ENCODE results near the gene MVB12B.

MVB12B gene

GRCh38 chr9:126303488-126303887 lies 23.1 kb upstream of the MVB12B start:
- no peak for DNase-seq (ENCODE audit: low read depth, low spot score)

GRCh38 chr9:126304207-126304970 lies 22.2 kb upstream of the MVB12B start:
- no peak for DNase-seq (ENCODE audit: low read depth, low spot score)

DNA sequence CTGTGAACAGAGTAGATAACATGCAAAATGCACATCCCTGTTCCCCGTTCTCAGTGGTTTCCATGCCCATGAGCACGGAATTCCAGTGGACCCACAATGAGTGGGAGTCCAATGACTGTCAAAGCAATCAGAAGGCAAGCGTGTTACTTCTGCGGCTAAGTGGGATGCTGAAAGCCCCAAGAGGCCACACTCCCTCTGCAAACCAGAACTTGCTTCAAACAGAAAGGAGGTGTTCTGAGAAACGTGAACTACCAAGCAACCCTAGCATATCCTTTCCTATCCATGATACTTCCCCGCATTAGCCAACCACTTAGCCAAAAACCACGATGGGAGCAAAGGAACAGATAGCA lies 21.7 kb upstream of the MVB12B start:
- no peak for DNase-seq (ENCODE audit: low read depth, low spot score)

DNA sequence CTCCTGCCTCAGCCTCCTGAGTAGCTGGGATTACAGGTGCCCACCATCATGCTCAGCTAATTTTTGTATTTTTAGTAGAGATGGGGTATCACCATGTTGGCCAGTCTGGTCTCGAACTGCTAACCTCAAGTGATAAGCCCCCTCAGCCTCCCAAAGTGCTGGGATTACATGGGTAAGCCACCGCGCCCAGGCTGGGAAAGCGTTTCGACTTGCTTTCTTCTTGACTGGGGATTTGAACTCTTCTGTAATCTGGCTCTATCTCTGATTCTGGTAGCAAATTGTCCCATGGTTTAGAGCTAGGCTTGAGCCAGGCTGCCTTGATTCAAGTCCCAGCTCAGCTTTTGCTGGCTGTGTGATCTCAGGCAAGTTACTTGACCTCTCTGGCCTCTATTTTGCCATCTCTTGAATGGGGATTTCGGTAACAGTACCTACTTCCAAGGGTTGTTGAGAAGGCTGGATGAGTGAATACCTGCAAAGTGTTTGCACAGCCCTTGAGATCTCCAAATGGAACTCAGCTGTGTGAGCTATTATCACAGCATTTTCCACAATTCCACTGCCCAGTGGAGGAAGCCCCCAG lies 20.5 kb upstream of the MVB12B start:
- DNase-seq (ENCODE audit: low read depth, low spot score), result no peak

- no peak for DNase-seq (ENCODE audit: low read depth, low spot score)
These were observed 19.1 kb upstream of the MVB12B start for GRCh38 chr9:126307322-126308061.

DNA sequence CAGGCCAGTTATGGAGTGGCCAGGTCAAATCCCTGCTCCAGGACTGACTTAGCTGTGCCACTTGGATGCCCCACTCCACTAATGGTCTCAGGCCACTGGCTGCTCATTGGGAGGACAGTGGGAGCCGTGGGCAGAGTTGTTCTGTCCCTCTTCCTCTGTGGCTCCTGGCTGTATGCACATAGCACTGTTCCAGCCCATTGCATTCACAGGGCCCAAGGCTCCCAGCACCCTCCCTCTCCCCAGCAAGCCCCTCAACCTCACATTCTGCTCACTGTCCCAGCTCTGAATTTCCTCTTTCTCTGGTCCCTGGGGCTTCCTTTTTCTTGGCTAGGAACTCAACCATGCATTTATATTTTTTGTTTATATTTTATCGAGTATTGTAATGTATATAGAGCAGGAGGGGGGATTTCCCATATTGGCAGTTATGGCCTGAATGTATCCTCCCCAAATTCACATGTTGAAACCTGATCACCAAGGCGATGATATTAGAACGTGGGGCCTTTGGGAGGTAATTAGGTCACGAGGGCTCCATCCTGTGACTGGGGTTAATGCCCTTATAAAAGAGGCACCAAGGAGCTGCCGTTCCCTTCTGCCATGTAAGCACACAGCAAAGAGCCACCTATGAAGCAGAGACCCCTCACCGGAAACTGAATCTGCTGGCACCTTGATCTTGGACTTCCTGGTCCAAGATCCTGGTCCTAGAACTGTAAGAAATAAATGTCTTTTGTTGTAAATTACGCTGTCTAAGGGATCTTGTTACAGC lies 17.0 kb upstream of the MVB12B start:
- DNase-seq (ENCODE audit: low read depth, low spot score), result no peak

DNA sequence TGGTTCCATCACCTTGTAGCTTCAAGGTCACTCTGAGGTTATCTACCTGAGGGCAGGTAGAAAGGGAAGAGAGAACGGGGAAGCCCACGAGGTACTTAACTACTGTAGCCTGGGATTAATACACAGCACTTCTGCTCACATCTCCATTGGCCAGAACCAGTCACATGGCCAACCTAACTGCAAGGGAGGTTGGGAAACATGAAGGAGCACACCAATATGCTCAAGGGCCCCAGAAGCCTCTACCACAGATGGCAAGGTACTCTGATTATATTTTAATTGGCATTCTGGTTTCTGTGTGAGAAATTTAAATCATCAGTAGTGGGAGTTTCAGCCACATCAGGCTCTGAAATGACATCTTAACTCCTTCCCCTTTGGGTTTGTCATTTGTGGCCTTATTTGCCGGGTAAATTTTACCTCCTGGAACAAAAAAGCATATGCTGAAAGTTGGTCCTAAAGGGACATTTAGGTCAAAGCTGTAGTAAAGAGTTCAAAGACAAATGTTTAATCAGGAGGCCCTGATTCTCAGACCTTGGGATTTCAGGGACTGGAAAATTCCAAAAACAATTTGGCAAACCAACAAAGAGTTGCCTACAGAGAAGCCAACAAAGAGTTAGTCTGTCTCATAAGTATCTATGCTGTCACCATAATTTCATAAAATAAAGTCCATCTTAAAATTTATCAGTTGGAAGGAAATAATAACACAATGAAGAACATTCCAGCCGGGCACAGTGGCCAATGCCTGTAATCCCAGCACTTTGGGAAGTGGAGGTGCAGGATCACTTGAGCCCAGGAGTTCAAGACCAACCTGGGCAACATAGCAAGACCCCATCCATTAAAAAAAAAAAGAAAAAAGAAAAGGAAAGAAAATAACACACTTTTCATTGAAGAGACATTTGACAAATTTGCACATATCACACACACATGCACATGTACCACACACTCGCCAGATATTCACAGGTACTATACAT lies 13.8 kb upstream of the MVB12B start:
- DNase-seq (ENCODE audit: low read depth, low spot score), result no peak

GRCh38 chr9:126316085-126316655 lies 10.5 kb upstream of the MVB12B start:
- DNase-seq (ENCODE audit: low read depth, low spot score), result no peak

DNA sequence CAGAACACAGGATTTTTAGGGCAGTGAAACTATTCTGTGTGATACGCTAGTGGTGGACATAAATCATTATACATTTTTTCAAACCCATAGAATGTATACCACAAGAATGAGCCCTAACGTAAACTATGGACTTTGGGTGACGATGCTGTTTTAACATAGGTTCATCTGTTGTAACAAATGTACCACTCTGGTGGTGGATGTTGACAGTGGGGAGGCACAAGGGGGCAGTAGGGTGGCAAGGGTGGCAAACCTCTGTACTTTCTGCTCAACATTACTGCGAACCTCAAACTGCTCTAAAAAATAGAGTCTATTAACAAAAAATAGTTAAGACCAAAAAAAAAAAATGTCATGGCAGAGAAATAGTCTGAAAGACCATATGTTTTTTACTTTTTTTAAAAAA lies 9.1 kb upstream of the MVB12B start:
- DNase-seq (ENCODE audit: low read depth, low spot score), result no peak

DNA sequence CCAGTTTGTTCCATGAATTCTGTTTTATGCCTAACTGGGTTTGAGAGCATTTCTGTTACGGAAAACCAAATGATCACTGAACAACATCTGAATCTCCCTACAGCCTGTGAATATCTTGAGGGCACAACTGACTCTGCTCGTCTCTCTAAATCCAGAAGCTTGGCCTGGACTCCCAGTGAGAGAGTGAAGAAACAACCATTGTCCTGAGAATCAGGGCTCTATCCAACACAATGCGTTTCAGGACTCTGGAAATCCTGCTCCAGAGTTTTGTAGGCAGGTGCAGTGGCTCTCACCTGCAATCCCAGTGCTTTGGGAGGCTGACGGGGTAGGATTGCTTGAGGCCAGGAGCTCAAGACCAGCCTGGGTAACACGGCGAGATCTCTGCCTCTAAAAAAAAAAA lies 7.8 kb upstream of the MVB12B start:
- DNase-seq (ENCODE audit: low read depth, low spot score), result no peak

GRCh38 chr9:126319671-126320070 lies 7.0 kb upstream of the MVB12B start:
- DNase-seq (ENCODE audit: low read depth, low spot score), result no peak

- DNase-seq (ENCODE audit: low read depth, low spot score), result no peak
These were observed 6.3 kb upstream of the MVB12B start for GRCh38 chr9:126320158-126320922.

DNA sequence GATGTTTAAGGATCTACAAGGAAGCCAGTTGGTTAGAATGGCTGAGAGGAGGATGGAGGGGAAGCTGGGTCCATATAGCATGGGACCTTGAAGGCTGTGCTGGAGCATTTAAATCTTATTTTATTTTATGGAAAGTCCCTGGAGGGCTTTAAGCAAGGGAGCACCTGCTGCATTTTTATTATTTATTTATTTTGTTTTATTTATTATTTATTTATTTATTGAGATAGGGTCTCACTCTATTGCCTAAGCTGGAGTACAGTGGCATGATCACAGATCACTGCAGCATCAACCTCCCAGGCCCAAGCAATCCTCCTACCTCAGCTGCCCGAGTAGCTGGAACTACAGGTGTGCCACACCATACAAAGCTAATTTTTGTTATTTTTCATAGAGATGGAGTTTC lies 4.9 kb upstream of the MVB12B start:
- no peak for DNase-seq (ENCODE audit: low read depth, low spot score)

DNA sequence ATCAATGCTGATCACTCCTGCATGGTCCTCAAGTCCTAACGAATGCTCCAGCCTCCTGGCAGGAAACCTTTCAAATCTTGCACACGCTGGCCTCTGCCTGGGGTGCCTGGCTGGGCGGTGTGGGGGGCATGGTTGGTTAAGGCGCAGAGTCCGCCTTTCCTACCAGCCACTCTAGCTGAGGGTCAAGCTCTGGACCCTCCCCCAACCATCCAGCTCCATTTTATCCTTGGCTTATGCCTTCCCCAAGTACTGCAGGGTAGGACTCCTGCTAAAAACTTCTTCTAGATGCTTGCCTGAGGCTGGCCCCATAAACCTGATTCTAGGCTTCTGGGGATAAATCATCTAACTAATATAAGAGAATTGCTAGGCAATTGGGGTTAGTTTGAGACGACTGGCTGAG lies 808 bp upstream of the MVB12B start:
- DNase-seq (ENCODE audit: low read depth, low spot score), result no peak

DNA sequence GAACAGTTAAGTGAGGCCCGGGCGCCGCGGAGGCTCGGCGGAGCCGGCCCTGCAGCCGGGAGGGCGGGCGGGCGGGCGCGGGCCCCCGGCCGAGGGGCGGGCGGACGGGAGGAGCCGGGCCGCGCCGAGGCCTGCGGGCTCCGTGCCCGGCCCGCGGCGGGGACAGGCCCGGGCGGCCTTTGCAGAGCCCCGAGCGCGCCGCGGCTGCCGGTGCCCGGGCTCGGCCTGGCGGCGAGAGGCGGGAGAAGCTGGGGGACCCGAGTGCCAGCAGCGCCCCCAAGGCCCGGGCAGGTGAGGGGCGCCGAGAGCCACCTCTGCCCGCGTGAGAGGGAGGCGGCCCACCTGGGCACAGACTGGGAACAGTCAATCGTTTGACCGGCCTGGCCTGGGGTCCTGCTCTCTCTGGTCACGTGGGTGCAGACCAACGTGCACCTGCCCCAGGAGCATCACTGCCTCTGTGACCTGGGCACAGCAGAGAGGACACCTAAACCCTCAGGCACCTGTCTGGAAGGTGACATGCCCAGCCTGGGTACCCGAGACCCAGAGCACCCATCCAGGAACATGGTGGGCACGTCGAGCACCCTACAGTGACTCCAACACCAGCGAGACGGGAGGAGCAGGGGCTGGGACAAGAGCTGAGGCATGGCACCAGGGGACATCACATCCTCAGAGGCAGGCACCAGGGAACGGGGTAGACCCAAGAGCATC lies 531 bp downstream of the MVB12B start:
- DNase-seq (ENCODE audit: low read depth, low spot score), result no peak

- no peak for DNase-seq (ENCODE audit: low read depth, low spot score)
These were observed 1.1 kb downstream of the MVB12B start for GRCh38 chr9:126327714-126328185.

GRCh38 chr9:126328407-126328806 lies 1.8 kb downstream of the MVB12B start:
- no peak for DNase-seq (ENCODE audit: low read depth, low spot score)

DNA sequence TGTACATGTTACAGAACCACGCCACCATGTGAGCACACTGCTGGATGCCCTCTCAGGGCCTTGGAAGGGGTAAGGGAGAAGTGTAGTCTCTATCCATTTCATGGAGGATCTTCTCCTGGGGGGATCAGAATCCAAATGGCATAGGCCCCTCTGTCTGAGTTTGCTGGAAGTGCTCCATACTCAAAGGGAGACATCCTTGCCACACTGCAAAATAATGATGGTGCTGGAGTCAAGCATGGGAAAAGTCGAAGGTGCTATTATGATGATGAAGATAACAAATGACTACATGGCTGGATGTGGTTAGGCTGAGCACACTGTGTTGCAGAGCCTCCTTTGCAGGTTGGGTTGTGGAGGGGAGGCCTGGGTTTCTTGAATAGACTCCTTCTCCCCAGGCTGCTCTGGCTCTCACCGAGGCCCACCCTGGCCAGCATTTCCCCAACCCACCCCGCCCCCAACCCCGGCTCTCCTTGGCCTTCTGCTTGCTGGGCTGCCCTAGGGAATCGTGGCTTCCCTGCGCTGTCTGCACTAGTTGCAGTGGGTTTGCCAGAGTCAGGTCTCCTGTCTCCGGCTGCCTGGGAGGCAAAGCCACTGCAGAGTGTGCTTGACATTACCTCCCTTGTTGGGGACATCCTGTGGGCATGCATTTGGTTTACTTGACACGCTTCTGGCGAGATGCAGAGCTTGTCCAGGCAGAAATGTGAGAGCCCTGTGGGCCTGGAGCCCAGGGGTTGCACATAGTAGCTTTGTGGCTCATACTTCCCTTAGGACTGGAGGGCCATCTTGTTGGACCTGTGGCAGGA lies 3.0 kb downstream of the MVB12B start:
- DNase-seq (ENCODE audit: low read depth, low spot score), result no peak
